HG02840 (cell line): ENCODE data around the gene TMPRSS9.
"Not testable (repeated sequence)": the region's sequence is repeated elsewhere in the genome, so short reads cannot be mapped to it uniquely, and the experiment has no call there.

ENCODE experiments used
- ATAC-seq: cut with Tn5 transposase; IDR thresholded peaks from one replicate; pipeline ENCODE4 v1.9.1; 2021; ENCODE audit warnings: mild to moderate bottlenecking, moderate library complexity, moderate number of reproducible peaks; ENCODE audit not compliant: unreplicated experiment, low FRiP score

The TMPRSS9 gene

GRCh38 chr19:2415281-2415972 is 55.4 kb downstream of the TMPRSS9 start:
- ATAC-seq: no peak

DNA sequence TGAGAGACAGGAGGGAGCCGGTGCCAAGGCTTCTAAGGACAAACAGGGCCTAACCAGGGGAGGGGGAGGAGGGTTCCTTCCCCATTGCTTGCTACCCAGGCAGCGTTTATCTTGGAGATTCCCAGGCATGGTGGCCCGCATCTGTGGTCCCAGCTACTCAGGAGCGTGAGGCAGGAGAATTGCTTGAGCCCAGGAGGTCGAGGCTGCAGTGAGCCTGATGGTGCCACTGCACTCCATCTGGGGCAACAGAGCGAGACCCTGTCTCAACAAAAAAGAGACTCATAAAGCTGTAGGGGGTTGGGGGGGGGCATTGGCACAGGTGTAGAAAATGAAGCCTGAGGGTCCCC is 55.9 kb downstream of the TMPRSS9 start:
- no peak for ATAC-seq

DNA sequence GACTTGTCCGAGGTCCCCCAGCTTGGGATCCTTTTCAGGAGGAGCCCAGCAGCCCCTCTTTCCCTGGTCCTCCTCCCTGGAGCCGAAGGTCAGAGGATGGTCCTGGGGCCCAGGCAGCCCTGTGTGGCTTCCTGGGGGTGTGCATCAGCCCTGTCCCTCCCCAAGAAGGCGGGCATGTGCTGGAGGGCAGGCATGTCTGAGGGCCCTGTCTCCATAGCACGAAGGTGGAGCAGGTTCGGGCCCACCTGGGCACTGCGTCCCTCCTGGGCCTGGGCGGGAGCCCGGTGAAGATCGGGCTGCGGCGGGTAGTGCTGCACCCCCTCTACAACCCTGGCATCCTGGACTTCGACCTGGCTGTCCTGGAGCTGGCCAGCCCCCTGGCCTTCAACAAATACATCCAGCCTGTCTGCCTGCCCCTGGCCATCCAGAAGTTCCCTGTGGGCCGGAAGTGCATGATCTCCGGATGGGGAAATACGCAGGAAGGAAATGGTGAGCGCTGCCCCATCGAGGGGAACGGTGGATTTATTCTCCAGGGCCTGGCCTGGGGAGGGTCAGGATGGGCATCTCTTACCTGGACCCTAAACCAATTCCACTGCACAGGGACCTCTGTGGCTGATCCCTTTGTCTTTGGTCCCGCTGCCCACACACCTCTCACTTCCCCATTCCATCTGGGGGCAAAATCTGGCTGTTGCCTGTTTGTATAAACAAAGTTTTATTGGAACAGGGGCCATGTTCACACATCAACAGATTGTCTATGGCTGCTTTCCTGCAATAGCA is 56.4 kb downstream of the TMPRSS9 start:
- ATAC-seq: no peak

GRCh38 chr19:2417436-2417835 is 57.4 kb downstream of the TMPRSS9 start:
- not testable (repeated sequence) for ATAC-seq

DNA sequence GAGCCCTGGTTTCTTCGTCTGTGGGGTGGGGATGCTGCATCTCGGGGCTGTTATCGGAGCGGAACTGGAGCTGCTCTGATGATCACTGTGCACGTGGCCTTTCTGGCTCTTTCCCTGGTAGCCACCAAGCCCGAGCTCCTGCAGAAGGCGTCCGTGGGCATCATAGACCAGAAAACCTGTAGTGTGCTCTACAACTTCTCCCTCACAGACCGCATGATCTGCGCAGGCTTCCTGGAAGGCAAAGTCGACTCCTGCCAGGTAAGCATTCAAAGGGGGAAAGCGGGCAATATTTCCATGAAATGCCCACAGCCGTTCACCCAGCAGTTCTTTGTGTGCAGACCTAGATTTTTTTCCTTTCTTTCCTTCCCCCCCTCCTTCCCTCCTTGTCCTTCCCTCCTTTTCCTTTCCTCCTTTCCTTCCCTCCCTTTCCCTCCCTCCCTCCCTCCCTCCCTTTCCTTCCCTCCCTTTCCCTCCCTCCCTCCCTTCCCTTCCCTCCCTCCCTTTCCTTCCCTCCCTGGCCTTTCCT is 57.9 kb downstream of the TMPRSS9 start:
- ATAC-seq: no peak

GRCh38 chr19:2419754-2420153 is 59.7 kb downstream of the TMPRSS9 start:
- ATAC-seq: no peak

GRCh38 chr19:2420490-2420889 is 60.4 kb downstream of the TMPRSS9 start:
- no peak for ATAC-seq

- no peak for ATAC-seq
Observed at GRCh38 chr19:2421581-2422306, 61.7 kb downstream of the TMPRSS9 start.

DNA sequence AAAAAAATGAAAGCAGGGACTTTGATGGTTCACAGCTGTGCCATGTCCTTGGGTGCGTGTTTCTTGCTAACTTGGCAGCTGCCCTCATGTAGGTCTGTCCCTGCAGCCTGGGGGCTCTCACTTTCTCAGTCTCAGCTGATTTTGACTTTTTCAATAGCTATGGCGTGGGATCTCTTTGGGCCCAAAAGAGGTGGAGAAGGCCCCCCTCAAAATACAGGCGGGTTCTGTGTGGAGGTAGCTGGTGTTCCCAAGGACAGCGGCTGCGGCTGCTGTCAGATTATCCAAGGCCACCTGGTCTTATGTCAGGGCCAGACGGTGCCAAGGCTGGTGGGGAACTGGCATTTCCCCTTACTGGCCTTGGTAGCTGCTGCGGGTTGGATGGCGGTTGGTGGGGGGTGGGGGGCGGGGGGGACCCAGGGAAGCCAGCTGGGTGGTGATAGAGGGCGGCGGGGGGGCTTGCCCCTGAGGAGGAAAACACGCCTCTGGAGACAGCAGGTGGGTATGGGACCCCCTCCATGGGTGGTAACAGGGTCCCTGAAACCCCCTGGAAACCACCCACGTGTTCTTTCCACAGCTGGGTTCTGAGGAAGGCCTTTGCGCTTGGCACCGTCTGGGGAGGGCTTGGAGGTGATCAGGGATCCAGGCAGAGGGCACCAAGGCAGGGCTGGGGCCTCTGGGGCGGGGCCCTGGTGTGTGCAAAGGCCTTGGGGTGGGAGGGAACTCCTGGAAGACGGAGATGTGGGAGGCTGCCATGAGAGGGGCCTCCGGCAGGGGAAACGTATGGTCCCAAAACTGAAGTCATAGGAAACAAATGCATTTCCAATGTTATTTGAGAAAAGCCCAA is 63.2 kb downstream of the TMPRSS9 start:
- no peak for ATAC-seq

DNA sequence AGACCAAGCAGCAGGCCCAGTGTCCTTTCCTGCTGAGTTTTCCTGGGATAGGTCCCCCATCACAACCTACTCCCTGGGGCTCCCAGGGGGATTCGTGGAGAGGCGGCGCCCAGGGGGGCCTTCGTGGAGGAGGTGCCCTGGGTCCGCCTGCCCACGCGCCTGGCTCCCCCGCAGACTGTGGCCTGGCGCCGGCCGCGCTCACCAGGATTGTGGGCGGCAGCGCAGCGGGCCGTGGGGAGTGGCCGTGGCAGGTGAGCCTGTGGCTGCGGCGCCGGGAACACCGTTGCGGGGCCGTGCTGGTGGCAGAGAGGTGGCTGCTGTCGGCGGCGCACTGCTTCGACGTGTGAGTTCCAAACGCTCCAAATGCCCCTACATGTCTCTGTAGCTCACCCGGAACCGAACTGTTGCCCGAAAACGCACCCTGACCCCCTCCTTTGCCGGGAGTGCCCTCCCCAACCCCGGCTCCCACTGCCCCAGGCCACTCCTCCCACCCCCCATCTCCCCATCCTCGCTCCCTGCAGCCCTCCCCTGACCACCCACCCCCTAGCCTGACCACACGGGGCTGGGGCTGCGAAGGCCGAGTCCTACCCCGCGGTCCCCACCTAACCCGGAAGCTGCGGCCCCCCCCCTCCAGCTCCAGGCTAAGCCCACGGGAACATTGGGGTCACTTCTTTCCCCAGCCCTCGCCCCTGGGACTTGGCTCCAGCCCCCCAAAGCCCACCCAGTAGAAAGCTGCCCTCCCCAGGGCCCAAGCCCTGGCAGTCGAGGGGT is 64.0 kb downstream of the TMPRSS9 start:
- no peak for ATAC-seq

GRCh38 chr19:2424686-2425621 is 64.9 kb downstream of the TMPRSS9 start:
- ATAC-seq: no peak

GRCh38 chr19:2425622-2426581 is 65.8 kb downstream of the TMPRSS9 start:
- no peak for ATAC-seq

DNA sequence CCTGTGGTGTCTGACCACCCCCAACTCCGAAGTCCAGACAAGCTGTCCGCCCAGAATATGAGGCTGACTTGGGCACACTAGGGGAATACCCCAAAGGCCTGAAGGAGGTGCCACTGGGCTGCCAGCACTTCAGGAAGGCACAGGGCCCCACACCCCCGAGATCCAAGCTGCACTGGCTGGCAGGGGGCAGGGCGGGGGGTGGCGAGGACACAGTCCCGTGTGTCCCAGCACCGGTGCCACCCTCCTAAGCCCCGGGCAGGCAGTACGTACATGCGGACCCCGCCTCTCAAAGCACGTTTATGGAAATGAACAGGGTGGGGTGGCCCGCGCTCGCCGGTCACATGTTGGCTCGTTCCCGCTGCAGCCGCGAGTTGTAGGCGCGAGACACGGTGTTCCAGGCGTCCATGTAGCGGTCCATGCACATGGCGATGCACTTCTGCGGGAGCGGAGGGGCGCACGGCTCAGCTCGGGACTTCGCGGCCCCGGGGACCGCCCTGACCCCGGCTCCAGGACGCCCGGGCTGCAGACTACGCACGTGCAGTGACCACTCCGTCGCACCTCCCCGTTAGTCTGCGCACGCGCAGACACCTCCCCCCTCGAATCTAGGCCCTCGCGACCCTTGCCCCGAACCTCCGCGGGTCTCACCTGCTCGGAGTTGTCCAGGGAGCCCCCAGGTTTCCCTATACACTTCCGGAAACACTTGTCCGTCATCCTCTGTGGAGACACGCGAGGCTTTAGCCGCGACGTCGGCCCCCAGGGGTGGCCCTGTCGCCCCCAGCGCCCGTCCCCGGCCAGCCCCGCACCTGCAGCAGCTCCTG is 66.8 kb downstream of the TMPRSS9 start:
- ATAC-seq: peak; percentile 17

GRCh38 chr19:2427429-2428320 is 67.6 kb downstream of the TMPRSS9 start, which contains the start of gene TIMM13:
Gene TIMM13, minus strand, starts transcription at chr19:2427586. Its CDS starts 53 bp downstream, at chr19:2427533.
- ATAC-seq: peak; percentile 84

DNA sequence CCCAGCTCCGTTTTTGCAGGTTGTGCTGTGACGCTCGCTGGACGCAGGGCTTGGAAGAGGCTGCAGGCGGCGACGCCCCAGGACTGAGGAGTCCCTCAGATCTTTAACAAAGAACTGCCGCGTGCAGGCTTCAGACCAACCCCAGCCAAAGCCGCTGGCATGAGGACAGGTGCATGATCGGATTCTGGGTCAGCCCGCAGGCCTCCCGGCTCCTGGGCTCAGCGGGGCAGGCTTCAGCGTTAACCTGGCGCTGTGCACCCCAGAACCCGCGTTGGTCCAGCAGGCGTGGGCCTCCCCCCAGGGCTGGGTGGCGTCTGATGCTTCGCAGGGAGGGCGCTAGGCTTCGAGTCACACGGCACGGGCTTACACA is 68.2 kb downstream of the TMPRSS9 start:
- no peak for ATAC-seq
